IMR-90 (cell line): ENCODE measurements around the gene MYBPC3. TPM values are rescaled to one million over a fixed set of nuclear protein-coding genes. Genes with fewer than 3 reads are reported as not detected.

Source experiments
- ATAC-seq: fragments of 200-7000 bp; cut with Tn5 transposase; 2 replicates; pipeline ENCODE4 v1.9.1; 2020; ENCODE audit warnings: low read depth, mild to moderate bottlenecking, moderate library complexity
- BruUV-seq: library from RNA; stranded (reverse); fragments of 400-500 nt; replicated peaks from 2 replicates; lab custom pipeline; 2021; lab: Mats Ljungman, UMichigan
- CTCF ChIA-PET: fragments of 300-600 bp; formaldehyde crosslinking; extraction: SDS; loops from one replicate; lab custom pipeline; 2021; ENCODE audit warnings: antibody characterized with exemption; lab: Yijun Ruan, JAX
- POLR2A ChIA-PET: fragments of 300-600 bp; sonication (Branson Sonifier 250); formaldehyde crosslinking; loops from one replicate; lab custom pipeline; 2022; ENCODE audit warnings: antibody characterized with exemption; ENCODE audit not compliant: unreplicated experiment; lab: Charles Lee
- DNase-seq: peaks from one replicate; pipeline ENCODE4 v3.0.0; 2013
- H2AFZ ChIP-seq: replicated peaks from 2 replicates; pipeline ENCODE3; 2013; ENCODE audit warnings: low read length, mild to moderate bottlenecking; ENCODE audit not compliant: poor library complexity
- H2AK5ac ChIP-seq: 2 replicates; pipeline ENCODE4 v1.6.1; 2013; ENCODE audit warnings: low read depth, low read length, inconsistent platforms
- H2AK9ac ChIP-seq: replicated peaks from 2 replicates; pipeline ENCODE3; 2013; ENCODE audit warnings: mild to moderate bottlenecking, low read depth, low read length, moderate library complexity; ENCODE audit not compliant: poor library complexity
- H2BK120ac ChIP-seq: 2 replicates; pipeline ENCODE4 v1.6.1; 2013; ENCODE audit warnings: low read depth, low read length, inconsistent platforms
- H2BK15ac ChIP-seq: 3 replicates; pipeline ENCODE4 v1.6.1; 2013; ENCODE audit warnings: low read depth, low read length, inconsistent platforms
- H2BK20ac ChIP-seq: 2 replicates; pipeline ENCODE4 v1.6.1; 2013; ENCODE audit warnings: low read depth, mild to moderate bottlenecking, inconsistent platforms, low read length, moderate library complexity
- H2BK5ac ChIP-seq: 2 replicates; pipeline ENCODE4 v1.6.1; 2013; ENCODE audit warnings: mild to moderate bottlenecking, low read depth, low read length, inconsistent platforms; ENCODE audit not compliant: poor library complexity, severe bottlenecking
- H3K14ac ChIP-seq: replicated peaks from 2 replicates; pipeline ENCODE4 v1.6.1; 2013; ENCODE audit warnings: low read depth, low read length, inconsistent platforms
- H3K18ac ChIP-seq: 2 replicates; pipeline ENCODE4 v1.6.1; 2013; ENCODE audit warnings: low read depth, low read length, control low read depth
- H3K23ac ChIP-seq: 2 replicates; pipeline ENCODE4 v1.6.1; 2013; ENCODE audit warnings: low read depth, low read length, inconsistent platforms
- H3K27ac ChIP-seq: 2 replicates; pipeline ENCODE4 v1.5.1; 2013; ENCODE audit warnings: mild to moderate bottlenecking, control low read depth, low read length; ENCODE audit not compliant: insufficient read depth
- H3K27me3 ChIP-seq: 2 replicates; pipeline ENCODE4 v1.6.1; 2013; ENCODE audit warnings: low read length; ENCODE audit not compliant: control insufficient read depth, insufficient read depth
- H3K36me3 ChIP-seq: 2 replicates; pipeline ENCODE4 v1.6.1; 2013; ENCODE audit warnings: low read length, mixed read lengths; ENCODE audit not compliant: control insufficient read depth, insufficient read depth
- H3K4ac ChIP-seq: 2 replicates; pipeline ENCODE4 v1.6.1; 2013; ENCODE audit warnings: low read depth, low read length, inconsistent platforms
- H3K4me1 ChIP-seq: 2 replicates; pipeline ENCODE4 v1.6.1; 2013; ENCODE audit warnings: low read length, mixed read lengths; ENCODE audit not compliant: control insufficient read depth, insufficient read depth
- H3K4me2 ChIP-seq: 2 replicates; pipeline ENCODE4 v1.6.1; 2013; ENCODE audit warnings: low read depth, mild to moderate bottlenecking, control low read depth, low read length, moderate library complexity
- H3K4me3 ChIP-seq: 2 replicates; pipeline ENCODE4 v1.5.1; 2013; ENCODE audit warnings: low read depth, mild to moderate bottlenecking, control low read depth, low read length, moderate library complexity; ENCODE audit not compliant: insufficient read depth
- H3K56ac ChIP-seq: 2 replicates; pipeline ENCODE4 v1.6.1; 2013; ENCODE audit warnings: low read length, inconsistent platforms; ENCODE audit not compliant: insufficient read depth; ENCODE audit errors: extremely low read depth
- H3K79me1 ChIP-seq, 2 experiments: 2 replicates each; pipeline ENCODE4 v1.6.1; 2013; ENCODE audit warnings: low read length in 2 of 2, inconsistent platforms in 1 of 2, low read depth in 1 of 2
- H3K9ac ChIP-seq: 2 replicates; pipeline ENCODE4 v1.6.1; 2013; ENCODE audit warnings: low read depth, low read length, control low read depth
- H3K9me1 ChIP-seq: 2 replicates; pipeline ENCODE4 v1.6.1; 2013; ENCODE audit warnings: low read length, inconsistent platforms; ENCODE audit not compliant: insufficient read depth
- H3K9me3 ChIP-seq: 2 replicates; pipeline ENCODE4 v1.6.1; 2013; ENCODE audit warnings: low read length; ENCODE audit not compliant: control insufficient read depth, insufficient read depth
- H4K20me1 ChIP-seq: 2 replicates; pipeline ENCODE4 v1.6.1; 2013; ENCODE audit warnings: low read length, inconsistent platforms; ENCODE audit not compliant: insufficient read depth
- H4K5ac ChIP-seq: 2 replicates; pipeline ENCODE4 v1.6.1; 2013; ENCODE audit warnings: mild to moderate bottlenecking, low read depth, low read length, control low read depth
- H4K8ac ChIP-seq, 2 experiments: 2 replicates each; pipeline ENCODE4 v1.6.1; 2013; ENCODE audit warnings: low read depth in 2 of 2, low read length in 2 of 2, control low read depth in 1 of 2, inconsistent platforms in 1 of 2
- H4K91ac ChIP-seq: 2 replicates; pipeline ENCODE4 v1.6.1; 2013; ENCODE audit warnings: low read depth, low read length, inconsistent platforms; ENCODE audit not compliant: insufficient read depth
- BHLHE40 ChIP-seq: fragments of 150-350 bp; IDR thresholded peaks from 2 replicates; pipeline ENCODE4 v1.6.1; 2016; ENCODE audit warnings: mild to moderate bottlenecking, low read depth, low read length
- CEBPB ChIP-seq: IDR thresholded peaks from 2 replicates; pipeline ENCODE4 v1.6.1; 2012; ENCODE audit warnings: low read depth, low read length, improper control_type of control experiment
- MAFK ChIP-seq: IDR thresholded peaks from 2 replicates; pipeline ENCODE4 v1.6.1; 2012; ENCODE audit warnings: low read depth, low read length, improper control_type of control experiment
- MAZ ChIP-seq: IDR thresholded peaks from 2 replicates; pipeline ENCODE4 v1.6.1; 2012; ENCODE audit warnings: low read depth, mild to moderate bottlenecking, low read length, improper control_type of control experiment, moderate library complexity, borderline replicate concordance
- MXI1 ChIP-seq: IDR thresholded peaks from 2 replicates; pipeline ENCODE4 v1.6.1; 2012; ENCODE audit warnings: low read depth, mild to moderate bottlenecking, low read length, moderate library complexity, borderline replicate concordance
- NFE2L2 ChIP-seq: fragments of 150-350 bp; IDR thresholded peaks from 2 replicates; pipeline ENCODE4 v1.6.1; 2016; ENCODE audit warnings: low read depth, mild to moderate bottlenecking, low read length
- RAD21 ChIP-seq: IDR thresholded peaks from 2 replicates; pipeline ENCODE4 v1.6.1; 2012; ENCODE audit warnings: low read length, improper control_type of control experiment
- RCOR1 ChIP-seq: IDR thresholded peaks from 2 replicates; pipeline ENCODE4 v1.6.1; 2012; ENCODE audit warnings: mild to moderate bottlenecking, low read length, improper control_type of control experiment; ENCODE audit not compliant: insufficient replicate concordance
- RFX5 ChIP-seq: IDR thresholded peaks from 2 replicates; pipeline ENCODE4 v1.8.0; 2012; ENCODE audit warnings: low read depth, mild to moderate bottlenecking, low read length, moderate library complexity
- WGBS, 2 experiments: methylation state at CpG; one replicate each; pipeline versions ENCODE4 v1.1.5 to v1.1.7; 2013; ENCODE audit warnings: missing lambda C conversion rate in 2 of 2; ENCODE audit not compliant: insufficient read length in 1 of 2; ENCODE audit errors: extremely low coverage in 2 of 2; 5-methylcytosine and 5-hydroxymethylcytosine counted together
- dilution Hi-C: fragments of 300-500 bp; cut with HindIII; formaldehyde crosslinking; loops from one replicate; pipeline ENCODE4 v1.14.3; 2018; ENCODE audit warnings: low sequenced_read_pairs; ENCODE audit not compliant: unreplicated experiment
- in situ Hi-C: fragments of 300-500 bp; cut with MboI; formaldehyde crosslinking; loops from 3 replicates; pipeline ENCODE4 v1.14.3; 2019; ENCODE audit warnings: low sequenced_read_pairs, inconsistent platforms, mixed read lengths
- intact Hi-C: fragments of 100-400 bp; cut with micrococcal nuclease; formaldehyde crosslinking; loops from 2 replicates; pipeline ENCODE4 v1.10.0; 2022
- polyA plus RNA-seq, 3 experiments: library from polyadenylated mRNA; depleted of rRNA; stranded (reverse); fragments of >200 nt; gene quantifications; 2 replicates each; pipeline ENCODE4 v1.2.3, GENCODE V29; 2012; ENCODE audit warnings: low replicate concordance in 1 of 3
- total RNA-seq: library from RNA; depleted of rRNA; stranded (reverse); fragments of >200 nt; gene quantifications from 2 replicates; pipeline ENCODE4 v1.2.3, GENCODE V29; 2012
- TF ChIP-seq, protein P1 (sequence below): conservative IDR thresholded peaks from 2 replicates; pipeline ENCODE4 v1.5.1; 2012; ENCODE audit warnings: mild to moderate bottlenecking, low read depth, low read length, improper control_type of control experiment

The MYBPC3 gene
- total and polyA plus RNA-seq, 2 of the 4 experiments (the other 2 are of a cell fraction), result not detected

DNA sequence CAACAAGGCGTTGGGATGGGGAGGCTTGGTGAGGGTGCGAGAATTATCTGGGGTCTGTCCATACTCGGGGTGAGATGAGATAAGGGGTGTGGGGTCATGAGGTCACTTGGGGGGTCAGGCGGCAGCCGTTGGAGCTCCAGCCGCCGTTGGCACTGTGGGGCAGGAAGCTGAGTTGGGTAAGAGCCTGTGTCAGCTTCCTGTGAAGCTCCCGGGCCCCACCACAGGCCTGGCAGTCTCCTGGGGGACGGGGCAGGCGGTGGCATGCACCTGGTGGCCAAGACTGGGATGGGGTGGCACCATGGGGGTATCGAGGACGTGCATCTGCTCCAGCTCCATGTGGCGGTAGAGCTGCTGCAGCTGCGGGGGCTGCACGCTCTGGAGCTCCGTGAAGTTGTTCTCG is 7.1 kb upstream of the MYBPC3 start:
- no peak for ATAC-seq
- in situ Hi-C loops, result loop anchor here (25.0 kb wide), 1 partner anchor 472 kb away; no protein-coding TSS in a partner anchor

More for the DNA sequence above, 7.1 kb upstream of the MYBPC3 start:
- H3K4me1 ChIP-seq, result no peaks in the 10 kb centered on the region
- H2BK120ac ChIP-seq, result no peak overlapping the region
- TF ChIP-seq CEBPB, result no peak
- TF ChIP-seq, protein P1, sequence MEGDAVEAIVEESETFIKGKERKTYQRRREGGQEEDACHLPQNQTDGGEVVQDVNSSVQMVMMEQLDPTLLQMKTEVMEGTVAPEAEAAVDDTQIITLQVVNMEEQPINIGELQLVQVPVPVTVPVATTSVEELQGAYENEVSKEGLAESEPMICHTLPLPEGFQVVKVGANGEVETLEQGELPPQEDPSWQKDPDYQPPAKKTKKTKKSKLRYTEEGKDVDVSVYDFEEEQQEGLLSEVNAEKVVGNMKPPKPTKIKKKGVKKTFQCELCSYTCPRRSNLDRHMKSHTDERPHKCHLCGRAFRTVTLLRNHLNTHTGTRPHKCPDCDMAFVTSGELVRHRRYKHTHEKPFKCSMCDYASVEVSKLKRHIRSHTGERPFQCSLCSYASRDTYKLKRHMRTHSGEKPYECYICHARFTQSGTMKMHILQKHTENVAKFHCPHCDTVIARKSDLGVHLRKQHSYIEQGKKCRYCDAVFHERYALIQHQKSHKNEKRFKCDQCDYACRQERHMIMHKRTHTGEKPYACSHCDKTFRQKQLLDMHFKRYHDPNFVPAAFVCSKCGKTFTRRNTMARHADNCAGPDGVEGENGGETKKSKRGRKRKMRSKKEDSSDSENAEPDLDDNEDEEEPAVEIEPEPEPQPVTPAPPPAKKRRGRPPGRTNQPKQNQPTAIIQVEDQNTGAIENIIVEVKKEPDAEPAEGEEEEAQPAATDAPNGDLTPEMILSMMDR, result no peak
- TF ChIP-seq MXI1, result no peak
- no peak for TF ChIP-seq RCOR1
- no peak for TF ChIP-seq RFX5
- no peak for TF ChIP-seq MAFK
- no peak for TF ChIP-seq NFE2L2
- no peak for TF ChIP-seq BHLHE40
- TF ChIP-seq RAD21, result no peak
- no peak for TF ChIP-seq MAZ
- peaks cover 20% of the 10 kb centered on the region for H3K9me1 ChIP-seq
- H3K27me3 ChIP-seq, result peaks cover 3% of the 10 kb centered on the region
- H2BK15ac ChIP-seq, result no peak overlapping the region
- no peak overlapping the region for H4K8ac ChIP-seq
- H4K20me1 ChIP-seq, result no peaks in the 10 kb centered on the region
- no peaks in the 10 kb centered on the region for H3K9me3 ChIP-seq
- intact Hi-C loops, result no loop called here
- peaks cover 0 to 2% of the 10 kb centered on the region in 2 experiments; a peak in 1 of 4 replicates for H3K79me1 ChIP-seq
- no peak overlapping the region for H3K4me2 ChIP-seq
- H3K4ac ChIP-seq, result no peak overlapping the region
- H2AFZ ChIP-seq, result no peak overlapping the region
- dilution Hi-C loops, result no loop called here
- no peak overlapping the region for H3K23ac ChIP-seq
- no peak overlapping the region for H2BK20ac ChIP-seq
- CTCF ChIA-PET, result interaction anchor here (0.6 kb wide), 1 partner anchor 305 kb away, joined by 3 read pairs; no protein-coding TSS in a partner anchor
- no peak overlapping the region for H4K5ac ChIP-seq
- no peak overlapping the region for H3K4me3 ChIP-seq
- no peak overlapping the region for H3K56ac ChIP-seq
- no peak overlapping the region for H2BK5ac ChIP-seq
- 71% methylated on average over 10 of the region's 17 CpGs; no CpG with 5 or more reads in 1 of the 2 experiments for WGBS, 2 experiments
- H4K91ac ChIP-seq, result no peak overlapping the region
- BruUV-seq, result no TSS peak
- no peak overlapping the region for H3K27ac ChIP-seq
- H3K14ac ChIP-seq, result no peak overlapping the region
- H2AK9ac ChIP-seq, result no peak overlapping the region
- no peaks in the 10 kb centered on the region for H3K36me3 ChIP-seq
- no peak overlapping the region for H3K18ac ChIP-seq
- no peak overlapping the region for H2AK5ac ChIP-seq
- POLR2A ChIA-PET, result no interaction called here
- H3K9ac ChIP-seq, result no peak overlapping the region
- no peak for DNase-seq
